Left ventricle myocardium inferior (tissue), 1 donor: Measurements from ENCODE around the gene ITCH. TPM values are rescaled to one million over a fixed set of nuclear protein-coding genes. Genes with fewer than 3 reads are reported as not detected.

Experiments used
- DNase-seq: peaks from one replicate; pipeline ENCODE4 v3.0.0-alpha.2; 2020
- H3K27ac ChIP-seq: fragments of 200-600 bp; replicated peaks from 2 replicates; pipeline ENCODE4 v1.8.0; 2021
- H3K27me3 ChIP-seq: fragments of 200-600 bp; 2 replicates; pipeline ENCODE4 v1.8.0; 2021; ENCODE audit warnings: low read depth
- H3K36me3 ChIP-seq: fragments of 200-600 bp; 2 replicates; pipeline ENCODE4 v1.8.0; 2021
- H3K4me1 ChIP-seq: fragments of 200-600 bp; 2 replicates; pipeline ENCODE4 v1.8.0; 2021
- H3K4me3 ChIP-seq: fragments of 200-600 bp; 2 replicates; pipeline ENCODE4 v1.8.0; 2021; ENCODE audit warnings: mild to moderate bottlenecking, moderate library complexity
- H3K9me3 ChIP-seq: fragments of 200-600 bp; replicated peaks from 2 replicates; pipeline ENCODE4 v1.8.0; 2021
- CTCF ChIP-seq: fragments of 200-600 bp; IDR thresholded peaks from 2 replicates; pipeline ENCODE4 v1.8.0; 2021; ENCODE audit warnings: antibody characterized with exemption, mild to moderate bottlenecking, borderline replicate concordance
- intact Hi-C: fragments of 100-400 bp; cut with micrococcal nuclease; formaldehyde crosslinking; loops from one replicate; pipeline ENCODE4 v1.11.0; 2022
- total RNA-seq: library from RNA; stranded (reverse); fragmentation: NEBNext Ultra II Directional; extraction: Animal tissue kit (Norgen Biotek cat#: 25700); gene quantifications from one replicate; pipeline ENCODE4 v1.2.1, GENCODE V29; 2021
- donor health status: DM: no; HTN: yes; CAD: no; lungs with severe emphysema.

Gene ITCH
- total RNA-seq, 1 donor from 2014 or later = 40.1 TPM

DNA sequence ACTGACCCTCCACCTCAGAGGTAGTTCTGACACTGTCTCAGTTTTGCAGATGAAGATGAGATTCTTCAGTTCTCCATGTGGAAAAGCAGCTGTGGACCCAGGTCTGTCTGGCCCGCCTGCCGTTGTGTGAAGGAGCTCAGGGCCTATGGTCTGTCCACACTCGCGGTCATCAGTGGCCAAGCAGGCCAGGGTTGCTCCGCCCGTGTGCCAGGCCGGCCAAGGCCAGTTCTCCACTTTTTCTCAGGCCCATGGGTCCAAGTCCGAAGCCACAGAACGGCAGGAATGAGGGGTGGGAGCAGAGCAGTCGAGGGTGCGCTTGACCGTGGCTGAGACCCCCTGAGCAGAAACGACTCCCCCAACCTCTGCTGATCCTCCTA lies 186.8 kb downstream of the ITCH start:
- no peak for TF ChIP-seq CTCF
- H3K9me3 ChIP-seq = no peaks in the 10 kb centered on the region

GRCh38 chr20:34552569-34552968 lies 189.5 kb downstream of the ITCH start:
- Histone ChIP-seq H3K36me3 (no peaks in the 10 kb centered on the region), H3K9me3 (no peaks in the 10 kb centered on the region), H3K27ac (peak overlapping the region; percentile 47), H3K4me1 (peaks cover 14% of the 10 kb centered on the region), H3K27me3 (no peaks in the 10 kb centered on the region), H3K4me3 (no peak overlapping the region)
- DNase-seq = no peak
- TF ChIP-seq CTCF = no peak
- intact Hi-C loops = no loop called here

More for the DNA sequence above, 186.8 kb downstream of the ITCH start:
- no peak overlapping the region for H3K4me3 ChIP-seq
- peaks cover 12% of the 10 kb centered on the region for H3K4me1 ChIP-seq
- no peaks in the 10 kb centered on the region for H3K27me3 ChIP-seq
- no peaks in the 10 kb centered on the region for H3K36me3 ChIP-seq
- no peak overlapping the region for H3K27ac ChIP-seq
- DNase-seq = no peak
- intact Hi-C loops = no loop called here

DNA sequence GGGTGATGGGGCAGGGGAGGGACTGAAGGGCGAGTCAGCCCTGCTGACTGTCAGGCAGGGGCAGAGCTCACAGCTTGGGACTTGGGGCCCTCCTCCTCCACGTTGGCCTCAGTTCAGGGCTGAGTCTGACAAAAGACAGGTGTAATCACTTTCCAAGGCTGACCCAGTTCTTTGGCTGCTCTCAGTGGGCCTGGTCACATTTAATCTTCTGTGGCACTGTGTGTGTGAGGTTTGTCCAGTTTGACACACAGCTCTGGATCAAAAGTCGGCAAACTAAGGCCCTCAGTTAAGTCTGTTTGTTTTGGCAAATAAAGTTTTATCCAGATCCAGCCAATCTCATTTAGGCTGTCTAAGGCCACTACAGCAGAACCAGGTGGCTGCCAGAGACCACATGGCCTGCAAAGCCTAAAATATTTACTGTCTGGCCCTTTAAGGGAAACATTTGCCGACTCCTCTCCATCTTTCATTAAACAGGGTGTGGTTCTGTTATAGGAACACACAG lies 190.3 kb downstream of the ITCH start:
- TF ChIP-seq CTCF = no peak
- intact Hi-C loops = no loop called here
- no peak for DNase-seq

DNA sequence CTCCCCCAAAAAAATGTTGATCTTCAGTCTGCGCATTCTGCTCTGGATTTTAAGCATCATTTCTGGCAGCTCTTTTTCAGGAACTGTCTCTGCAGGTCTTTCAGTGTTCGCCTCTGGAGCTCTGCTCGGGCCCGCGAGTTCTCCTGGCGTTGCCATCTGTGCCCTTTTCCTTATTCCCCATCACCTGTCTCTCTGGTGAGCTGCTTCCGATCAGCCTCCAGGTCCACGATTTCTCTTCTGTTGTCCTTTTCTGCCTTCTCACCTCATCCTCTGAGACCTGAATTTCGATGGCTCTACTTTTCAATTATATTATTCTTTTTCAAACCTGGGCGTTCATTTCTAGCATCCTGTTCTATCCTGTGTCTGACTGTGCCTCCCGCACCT lies 194.9 kb downstream of the ITCH start:
- intact Hi-C loops = no loop called here
- no peak for DNase-seq

More for the DNA sequence above, 190.3 kb downstream of the ITCH start:
- no peaks in the 10 kb centered on the region for H3K36me3 ChIP-seq
- no peaks in the 10 kb centered on the region for H3K9me3 ChIP-seq
- H3K27ac ChIP-seq = peak overlapping the region; percentile 47
- no peak overlapping the region for H3K4me3 ChIP-seq
- H3K27me3 ChIP-seq = no peaks in the 10 kb centered on the region
- H3K4me1 ChIP-seq = peaks cover 22% of the 10 kb centered on the region

DNA sequence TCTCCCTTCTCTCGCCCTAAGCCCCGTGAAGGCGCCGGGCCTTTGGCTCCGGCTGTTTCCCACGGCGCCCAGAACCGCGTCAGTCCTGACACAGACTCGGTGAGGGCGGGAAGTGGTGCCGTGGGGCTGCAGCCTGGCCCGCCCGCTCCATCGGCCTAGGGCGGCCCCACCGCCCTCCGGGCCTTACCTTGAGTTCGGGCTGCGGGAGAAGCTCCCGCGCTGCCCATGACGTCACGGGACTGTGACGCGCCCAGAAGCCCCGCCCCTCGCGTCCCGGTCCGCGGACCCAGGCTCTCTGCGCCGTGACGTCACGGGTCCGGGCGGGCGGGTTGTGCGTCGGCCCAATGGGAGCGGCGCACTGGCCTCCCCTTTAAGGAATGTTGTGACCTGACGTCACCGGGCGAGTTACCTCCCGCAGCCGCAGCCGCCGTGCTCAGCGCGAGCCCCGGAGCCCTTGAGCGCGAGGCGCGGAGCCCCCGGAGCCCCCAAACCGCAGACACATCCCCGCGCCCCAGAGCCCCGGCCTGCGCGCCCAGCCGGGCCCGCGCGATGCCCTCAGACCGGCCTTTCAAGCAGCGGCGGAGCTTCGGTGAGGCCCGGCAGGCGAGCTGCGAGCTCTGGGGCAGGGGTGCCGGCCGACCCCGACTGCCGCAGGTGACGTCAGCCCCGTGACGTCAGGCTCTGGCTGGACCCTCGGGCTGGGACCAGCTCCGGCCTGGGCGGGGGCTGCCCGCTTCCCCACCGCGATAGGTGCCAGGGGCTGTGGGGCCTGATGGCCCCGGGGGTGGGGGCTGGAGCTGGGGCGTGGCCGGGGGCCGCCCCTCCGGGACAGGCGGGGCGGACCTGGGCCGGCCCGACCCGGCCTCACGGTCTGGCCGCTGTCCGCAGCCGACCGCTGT lies 195.5 kb downstream of the ITCH start, which contains the start of gene MAP1LC3A:
Gene MAP1LC3A (plus strand): TSS at position 399 of the 899 bp plus-strand sequence. CDS start 151 bp downstream, at position 550.
- no peak for TF ChIP-seq CTCF
- H3K27ac ChIP-seq = peak within 1 kb of the TSS; percentile 96
- no peaks in the 10 kb centered on the region for H3K9me3 ChIP-seq
- H3K27me3 ChIP-seq = no peaks in the 10 kb centered on the region
- peak; percentile 96 for DNase-seq
- H3K36me3 ChIP-seq = no peaks in the 10 kb centered on the region
- peak within 1 kb of the TSS; percentile 94 for H3K4me3 ChIP-seq
- intact Hi-C loops = no loop called here
- H3K4me1 ChIP-seq = peaks cover 30% of the 10 kb centered on the region

More for the DNA sequence above, 194.9 kb downstream of the ITCH start:
- H3K9me3 ChIP-seq = no peaks in the 10 kb centered on the region
- peak overlapping the region; percentile 94 for H3K4me3 ChIP-seq
- H3K36me3 ChIP-seq = no peaks in the 10 kb centered on the region
- H3K27ac ChIP-seq = peak overlapping the region; percentile 96
- peaks cover 37% of the 10 kb centered on the region for H3K4me1 ChIP-seq
- no peak for TF ChIP-seq CTCF
- H3K27me3 ChIP-seq = no peaks in the 10 kb centered on the region
